HepG2 (cell line): ENCODE data around the gene EMID1. TPM values are rescaled to one million over a fixed set of nuclear protein-coding genes. Genes with fewer than 3 reads are reported as not detected.

Experiments used
- ARID2 ChIP-seq: sonication (generic); formaldehyde crosslinking; IDR thresholded peaks from 2 replicates; pipeline ENCODE4 v1.8.1; 2022; ENCODE audit warnings: mild to moderate bottlenecking, missing genetic modification reagents, borderline replicate concordance
- BCL6 ChIP-seq: IDR thresholded peaks from 2 replicates; pipeline ENCODE4 v1.6.1; 2016; ENCODE audit warnings: missing genetic modification reagents, missing compliant biosample characterization
- CAMTA2 ChIP-seq: sonication (generic); formaldehyde crosslinking; IDR thresholded peaks from 2 replicates; pipeline ENCODE4 v1.4.0; 2020; ENCODE audit warnings: mild to moderate bottlenecking, missing genetic modification reagents, borderline replicate concordance
- DMAP1 ChIP-seq: IDR thresholded peaks from 2 replicates; pipeline ENCODE4 v1.6.1; 2016
- EP300 ChIP-seq, 3 experiments: sonication (generic) in 1 of 3; formaldehyde crosslinking in 1 of 3; IDR thresholded peaks; 2 replicates each; pipeline versions ENCODE4 v1.5.1 to v1.6.1; 2011 to 2020; ENCODE audit warnings: low read depth in 2 of 3, low read length in 2 of 3, borderline replicate concordance in 1 of 3, improper control_type of control experiment in 1 of 3, mild to moderate bottlenecking in 1 of 3, missing genetic modification reagents in 1 of 3, moderate library complexity in 1 of 3
- JARID2 ChIP-seq: sonication (generic); formaldehyde crosslinking; IDR thresholded peaks from 2 replicates; pipeline ENCODE4 v1.8.1; 2023; ENCODE audit warnings: missing genetic modification reagents, inconsistent platforms; ENCODE audit not compliant: insufficient replicate concordance
- NKX3-1 ChIP-seq: sonication (generic); formaldehyde crosslinking; IDR thresholded peaks from 2 replicates; pipeline ENCODE4 v1.5.0; 2020; ENCODE audit warnings: missing genetic modification reagents
- PCBP1 ChIP-seq: fragments of 200-400 bp; formaldehyde crosslinking; IDR thresholded peaks from 2 replicates; pipeline ENCODE4 v1.6.1; 2017; ENCODE audit warnings: mild to moderate bottlenecking, low read depth, low read length, borderline replicate concordance
- TCF7L2 ChIP-seq: IDR thresholded peaks from 2 replicates; pipeline ENCODE4 v1.6.1; 2011; ENCODE audit warnings: mild to moderate bottlenecking, low read depth, low read length, moderate library complexity
- ZFP82 ChIP-seq: sonication (generic); formaldehyde crosslinking; IDR thresholded peaks from 2 replicates; pipeline ENCODE4 v1.5.1; 2020; ENCODE audit warnings: mild to moderate bottlenecking, missing genetic modification reagents, borderline replicate concordance
- ZNF496 ChIP-seq: sonication (generic); formaldehyde crosslinking; IDR thresholded peaks from 2 replicates; pipeline ENCODE4 v1.8.1; 2023; ENCODE audit warnings: mild to moderate bottlenecking, moderate library complexity, missing genetic modification reagents; ENCODE audit not compliant: insufficient replicate concordance
- ZNF549 ChIP-seq: sonication (generic); formaldehyde crosslinking; IDR thresholded peaks from 2 replicates; pipeline ENCODE4 v1.5.0; 2020; ENCODE audit warnings: missing genetic modification reagents
- polyA plus RNA-seq, 8 experiments: library from polyadenylated mRNA; depleted of rRNA in 3 of 8; stranded (reverse) in 7 of 8; unstranded in 1 of 8; fragments of >200 nt; fragmentation: Illumina TruSeq in 4 of 8; extraction: Trizol in 4 of 8; gene quantifications; 2 replicates each; pipeline versions ENCODE4 v1.2.1 to v1.2.3, GENCODE V29; 2011 to 2016; ENCODE audit warnings: low read depth in 4 of 8, missing spikeins in 1 of 8, mixed read lengths in 1 of 8; ENCODE audit not compliant: insufficient read depth in 1 of 8
- total RNA-seq, 5 experiments: library from RNA; depleted of rRNA; stranded (reverse); fragments of >200 nt; fragmentation: Illumina TruSeq; extraction: Trizol; gene quantifications; 2 replicates each; pipeline ENCODE4 v1.2.3, GENCODE V29; 2016; ENCODE audit warnings: low read depth in 1 of 5
- TF ChIP-seq, protein P1 (sequence below): sonication (generic); formaldehyde crosslinking; IDR thresholded peaks from 2 replicates; pipeline ENCODE4 v1.5.0; 2020; ENCODE audit warnings: missing genetic modification reagents
- TF ChIP-seq, protein P2 (sequence below): IDR thresholded peaks from 2 replicates; pipeline ENCODE4 v1.6.1; 2012; ENCODE audit warnings: low read length, improper control_type of control experiment
- TF ChIP-seq, protein P3 (sequence below): sonication (generic); formaldehyde crosslinking; IDR thresholded peaks from 2 replicates; pipeline ENCODE4 v1.4.0; 2020; ENCODE audit warnings: mild to moderate bottlenecking, missing genetic modification reagents
- TF ChIP-seq, protein P4 (sequence below): IDR thresholded peaks from 2 replicates; pipeline ENCODE4 v1.6.1; 2016
- TF ChIP-seq, protein P5 (sequence below): sonication (generic); formaldehyde crosslinking; IDR thresholded peaks from 2 replicates; pipeline ENCODE4 v1.4.0; 2020; ENCODE audit warnings: missing genetic modification reagents
- TF ChIP-seq, protein P6 (sequence below): IDR thresholded peaks from 2 replicates; pipeline ENCODE4 v1.6.1; 2018; ENCODE audit warnings: missing genetic modification reagents
- TF ChIP-seq, protein P7 (sequence below): sonication (generic); formaldehyde crosslinking; IDR thresholded peaks from 2 replicates; pipeline ENCODE4 v1.8.0; 2022; ENCODE audit warnings: missing genetic modification reagents, mild to moderate bottlenecking, inconsistent platforms, borderline replicate concordance

The EMID1 gene
- total and polyA plus RNA-seq, 2 of the 13 experiments (the other 11 are each of a cell fraction or from before 2014, with no cell fraction given) = 0.45 to 0.82 TPM

DNA sequence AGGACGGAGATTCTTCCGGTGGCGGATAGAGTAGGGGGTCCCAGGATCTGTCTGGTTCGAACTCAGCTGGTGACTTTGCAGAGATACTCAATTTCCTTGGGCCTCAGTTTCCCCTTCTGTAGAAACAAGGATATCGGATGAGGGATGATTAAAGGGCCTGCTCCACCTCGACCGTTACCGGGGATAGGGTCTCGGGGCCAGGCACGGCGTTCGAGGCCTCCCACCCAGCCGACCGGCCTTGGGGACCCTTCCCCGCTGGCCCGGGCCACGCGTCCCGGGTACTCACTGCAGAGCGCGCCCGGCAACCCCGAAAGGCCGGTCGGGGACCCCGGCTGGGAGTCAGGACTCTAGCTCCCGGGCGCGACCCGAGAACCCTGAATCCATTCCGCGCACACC is 61.8 kb downstream of the EMID1 start (continued):
- TF ChIP-seq, protein P1, sequence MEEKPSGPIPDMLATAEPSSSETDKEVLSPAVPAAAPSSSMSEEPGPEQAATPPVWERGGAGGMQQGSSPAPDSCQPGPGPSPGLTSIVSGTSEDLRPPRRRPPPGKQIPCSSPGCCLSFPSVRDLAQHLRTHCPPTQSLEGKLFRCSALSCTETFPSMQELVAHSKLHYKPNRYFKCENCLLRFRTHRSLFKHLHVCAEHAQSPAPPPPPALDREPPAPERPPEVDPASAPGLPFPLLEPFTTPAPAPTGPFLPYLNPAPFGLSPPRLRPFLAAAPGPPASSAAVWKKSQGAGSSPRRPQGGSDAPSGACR (CRISPR knock-in tag) = 0 out of 2 replicates have a peak, but pooled peaks have one; percentile 19
- no peak for TF ChIP-seq ZNF496 (CRISPR knock-in tag)
- TF ChIP-seq, protein P2, sequence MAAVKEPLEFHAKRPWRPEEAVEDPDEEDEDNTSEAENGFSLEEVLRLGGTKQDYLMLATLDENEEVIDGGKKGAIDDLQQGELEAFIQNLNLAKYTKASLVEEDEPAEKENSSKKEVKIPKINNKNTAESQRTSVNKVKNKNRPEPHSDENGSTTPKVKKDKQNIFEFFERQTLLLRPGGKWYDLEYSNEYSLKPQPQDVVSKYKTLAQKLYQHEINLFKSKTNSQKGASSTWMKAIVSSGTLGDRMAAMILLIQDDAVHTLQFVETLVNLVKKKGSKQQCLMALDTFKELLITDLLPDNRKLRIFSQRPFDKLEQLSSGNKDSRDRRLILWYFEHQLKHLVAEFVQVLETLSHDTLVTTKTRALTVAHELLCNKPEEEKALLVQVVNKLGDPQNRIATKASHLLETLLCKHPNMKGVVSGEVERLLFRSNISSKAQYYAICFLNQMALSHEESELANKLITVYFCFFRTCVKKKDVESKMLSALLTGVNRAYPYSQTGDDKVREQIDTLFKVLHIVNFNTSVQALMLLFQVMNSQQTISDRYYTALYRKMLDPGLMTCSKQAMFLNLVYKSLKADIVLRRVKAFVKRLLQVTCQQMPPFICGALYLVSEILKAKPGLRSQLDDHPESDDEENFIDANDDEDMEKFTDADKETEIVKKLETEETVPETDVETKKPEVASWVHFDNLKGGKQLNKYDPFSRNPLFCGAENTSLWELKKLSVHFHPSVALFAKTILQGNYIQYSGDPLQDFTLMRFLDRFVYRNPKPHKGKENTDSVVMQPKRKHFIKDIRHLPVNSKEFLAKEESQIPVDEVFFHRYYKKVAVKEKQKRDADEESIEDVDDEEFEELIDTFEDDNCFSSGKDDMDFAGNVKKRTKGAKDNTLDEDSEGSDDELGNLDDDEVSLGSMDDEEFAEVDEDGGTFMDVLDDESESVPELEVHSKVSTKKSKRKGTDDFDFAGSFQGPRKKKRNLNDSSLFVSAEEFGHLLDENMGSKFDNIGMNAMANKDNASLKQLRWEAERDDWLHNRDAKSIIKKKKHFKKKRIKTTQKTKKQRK = no peak
- TF ChIP-seq, protein P3, sequence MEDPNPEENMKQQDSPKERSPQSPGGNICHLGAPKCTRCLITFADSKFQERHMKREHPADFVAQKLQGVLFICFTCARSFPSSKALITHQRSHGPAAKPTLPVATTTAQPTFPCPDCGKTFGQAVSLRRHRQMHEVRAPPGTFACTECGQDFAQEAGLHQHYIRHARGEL (CRISPR knock-in tag) = 0 out of 2 replicates have a peak, but pooled peaks have one; percentile 26
- TF ChIP-seq TCF7L2 = no peak
- no peak for TF ChIP-seq ARID2 (CRISPR knock-in tag)
- 0 out of 2 replicates have a peak, but pooled peaks have one; percentile 14 for TF ChIP-seq CAMTA2 (CRISPR knock-in tag)
- no peak for TF ChIP-seq DMAP1 (CRISPR knock-in tag)
- TF ChIP-seq, protein P4, sequence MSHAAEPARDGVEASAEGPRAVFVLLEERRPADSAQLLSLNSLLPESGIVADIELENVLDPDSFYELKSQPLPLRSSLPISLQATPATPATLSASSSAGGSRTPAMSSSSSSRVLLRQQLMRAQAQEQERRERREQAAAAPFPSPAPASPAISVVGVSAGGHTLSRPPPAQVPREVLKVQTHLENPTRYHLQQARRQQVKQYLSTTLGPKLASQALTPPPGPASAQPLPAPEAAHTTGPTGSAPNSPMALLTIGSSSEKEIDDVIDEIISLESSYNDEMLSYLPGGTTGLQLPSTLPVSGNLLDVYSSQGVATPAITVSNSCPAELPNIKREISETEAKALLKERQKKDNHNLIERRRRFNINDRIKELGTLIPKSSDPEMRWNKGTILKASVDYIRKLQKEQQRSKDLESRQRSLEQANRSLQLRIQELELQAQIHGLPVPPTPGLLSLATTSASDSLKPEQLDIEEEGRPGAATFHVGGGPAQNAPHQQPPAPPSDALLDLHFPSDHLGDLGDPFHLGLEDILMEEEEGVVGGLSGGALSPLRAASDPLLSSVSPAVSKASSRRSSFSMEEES (CRISPR knock-in tag) = no peak; the same call in 1 of the 2 replicates
- TF ChIP-seq BCL6 (CRISPR knock-in tag) = no peak
- no peak for TF ChIP-seq EP300 (IDR thresholded peaks at IDR 0.05; ENCODE audit: low read depth in 2 of 2, low read length in 2 of 2)
- no peak for TF ChIP-seq EP300 (CRISPR knock-in tag; IDR thresholded peaks at IDR 0.05; ENCODE audit: borderline replicate concordance)
- no peak for TF ChIP-seq ZNF549 (CRISPR knock-in tag)
- TF ChIP-seq, protein P5, sequence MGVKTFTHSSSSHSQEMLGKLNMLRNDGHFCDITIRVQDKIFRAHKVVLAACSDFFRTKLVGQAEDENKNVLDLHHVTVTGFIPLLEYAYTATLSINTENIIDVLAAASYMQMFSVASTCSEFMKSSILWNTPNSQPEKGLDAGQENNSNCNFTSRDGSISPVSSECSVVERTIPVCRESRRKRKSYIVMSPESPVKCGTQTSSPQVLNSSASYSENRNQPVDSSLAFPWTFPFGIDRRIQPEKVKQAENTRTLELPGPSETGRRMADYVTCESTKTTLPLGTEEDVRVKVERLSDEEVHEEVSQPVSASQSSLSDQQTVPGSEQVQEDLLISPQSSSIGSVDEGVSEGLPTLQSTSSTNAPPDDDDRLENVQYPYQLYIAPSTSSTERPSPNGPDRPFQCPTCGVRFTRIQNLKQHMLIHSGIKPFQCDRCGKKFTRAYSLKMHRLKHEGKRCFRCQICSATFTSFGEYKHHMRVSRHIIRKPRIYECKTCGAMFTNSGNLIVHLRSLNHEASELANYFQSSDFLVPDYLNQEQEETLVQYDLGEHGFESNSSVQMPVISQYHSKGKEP (CRISPR knock-in tag) = no peak
- no peak for TF ChIP-seq ZFP82
- TF ChIP-seq NKX3-1 = 0 out of 2 replicates have a peak, but pooled peaks have one; percentile 24
- TF ChIP-seq, protein P6, sequence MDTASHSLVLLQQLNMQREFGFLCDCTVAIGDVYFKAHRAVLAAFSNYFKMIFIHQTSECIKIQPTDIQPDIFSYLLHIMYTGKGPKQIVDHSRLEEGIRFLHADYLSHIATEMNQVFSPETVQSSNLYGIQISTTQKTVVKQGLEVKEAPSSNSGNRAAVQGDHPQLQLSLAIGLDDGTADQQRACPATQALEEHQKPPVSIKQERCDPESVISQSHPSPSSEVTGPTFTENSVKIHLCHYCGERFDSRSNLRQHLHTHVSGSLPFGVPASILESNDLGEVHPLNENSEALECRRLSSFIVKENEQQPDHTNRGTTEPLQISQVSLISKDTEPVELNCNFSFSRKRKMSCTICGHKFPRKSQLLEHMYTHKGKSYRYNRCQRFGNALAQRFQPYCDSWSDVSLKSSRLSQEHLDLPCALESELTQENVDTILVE (CRISPR knock-in tag) = 0 out of 2 replicates have a peak, but pooled peaks have one; percentile 6
- TF ChIP-seq, protein P7, sequence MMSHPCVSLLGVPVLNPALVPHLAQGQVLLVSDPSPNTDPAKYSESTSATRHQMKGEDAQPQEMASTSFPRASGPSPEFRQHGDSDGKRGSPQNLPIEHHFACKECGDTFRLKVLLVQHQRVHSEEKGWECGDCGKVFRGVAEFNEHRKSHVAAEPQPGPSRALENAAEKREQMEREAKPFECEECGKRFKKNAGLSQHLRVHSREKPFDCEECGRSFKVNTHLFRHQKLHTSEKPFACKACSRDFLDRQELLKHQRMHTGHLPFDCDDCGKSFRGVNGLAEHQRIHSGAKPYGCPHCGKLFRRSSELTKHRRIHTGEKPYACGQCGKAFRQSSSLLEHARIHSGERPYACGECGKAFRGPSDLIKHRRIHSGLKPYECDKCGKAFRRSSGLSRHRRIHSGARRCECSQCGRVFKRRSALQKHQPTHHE (CRISPR knock-in tag) = no peak
- TF ChIP-seq JARID2 (CRISPR knock-in tag) = peak; percentile 22
- TF ChIP-seq PCBP1 = no peak
